Mucosa of rectum (tissue), 2 donors: ENCODE results near the gene ATP9A.
A peak's percentile ranks its signal among the peaks of the same experiment; 100 is the strongest.
"Not testable (repeated sequence)": the region's sequence is repeated elsewhere in the genome, so short reads cannot be mapped to it uniquely, and the experiment has no call there.

Source experiments
- H3K27ac ChIP-seq, 2 donors: one replicate each; pipeline ENCODE4 v1.7.0; 2013; ENCODE audit warnings: inconsistent platforms in 2 of 2, low read depth in 2 of 2, low read length in 2 of 2
- H3K27me3 ChIP-seq, 2 donors: one replicate each; pipeline ENCODE4 v1.7.0; 2013; ENCODE audit warnings: low read length in 2 of 2; ENCODE audit not compliant: control insufficient read depth in 2 of 2, insufficient read depth in 2 of 2
- H3K36me3 ChIP-seq, 2 donors: one replicate each; pipeline ENCODE4 v1.7.0; 2013; ENCODE audit warnings: low read length in 2 of 2; ENCODE audit not compliant: control insufficient read depth in 2 of 2, insufficient read depth in 2 of 2
- H3K4me1 ChIP-seq, 2 donors: one replicate each; pipeline ENCODE4 v1.7.0; 2013; ENCODE audit warnings: low read length in 2 of 2, mild to moderate bottlenecking in 1 of 2; ENCODE audit not compliant: control insufficient read depth in 2 of 2, insufficient read depth in 2 of 2
- H3K4me3 ChIP-seq, 2 donors: one replicate each; pipeline ENCODE4 v1.7.0; 2013; ENCODE audit warnings: low read length in 2 of 2
- H3K9ac ChIP-seq, 2 donors: one replicate each; pipeline ENCODE4 v1.7.0; 2013; ENCODE audit warnings: low read length in 2 of 2, low read depth in 1 of 2, mild to moderate bottlenecking in 1 of 2
- H3K9me3 ChIP-seq, 2 donors: one replicate each; pipeline ENCODE4 v1.7.0; 2013; ENCODE audit warnings: low read length in 2 of 2; ENCODE audit not compliant: control insufficient read depth in 2 of 2
- donor health status: healthy.
- donor health status: Normal muscosa, but diverticular disease.

The ATP9A gene

DNA sequence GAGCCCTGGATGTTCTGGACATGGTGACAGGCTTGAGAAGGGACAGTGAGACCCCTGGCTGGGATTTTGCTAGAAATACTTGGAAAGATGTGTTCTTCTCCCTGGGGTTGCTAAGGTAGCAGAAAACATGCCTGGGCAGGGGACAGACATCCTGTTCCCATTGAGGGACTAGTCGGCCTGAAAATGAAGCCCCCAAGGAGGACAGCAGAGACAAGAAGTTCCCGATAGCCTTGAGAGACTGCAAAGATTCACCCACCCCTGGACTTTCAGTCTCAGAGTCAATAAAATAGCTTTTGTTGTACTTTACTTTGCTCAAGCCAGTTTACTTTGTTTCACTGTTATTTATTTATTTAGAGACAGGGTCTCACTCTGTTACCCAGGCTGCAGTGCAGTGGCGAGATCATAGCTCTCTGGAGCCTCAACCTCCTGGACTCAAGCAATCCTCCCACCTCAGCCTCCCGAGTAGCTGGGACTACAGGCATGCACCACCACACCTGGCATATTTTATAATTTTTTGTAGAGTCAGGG lies 28.4 kb downstream of the ATP9A start:
- Histone ChIP-seq H3K9me3 (no peaks in the 10 kb centered on the region), H3K27me3 (no peaks in the 10 kb centered on the region), H3K36me3 (no peaks in the 10 kb centered on the region), H3K9ac (no peak overlapping the region), H3K4me3 (no peak overlapping the region), H3K4me1 (peaks cover 21 to 41% of the 10 kb centered on the region in 2 donors), H3K27ac (no peak overlapping the region)

DNA sequence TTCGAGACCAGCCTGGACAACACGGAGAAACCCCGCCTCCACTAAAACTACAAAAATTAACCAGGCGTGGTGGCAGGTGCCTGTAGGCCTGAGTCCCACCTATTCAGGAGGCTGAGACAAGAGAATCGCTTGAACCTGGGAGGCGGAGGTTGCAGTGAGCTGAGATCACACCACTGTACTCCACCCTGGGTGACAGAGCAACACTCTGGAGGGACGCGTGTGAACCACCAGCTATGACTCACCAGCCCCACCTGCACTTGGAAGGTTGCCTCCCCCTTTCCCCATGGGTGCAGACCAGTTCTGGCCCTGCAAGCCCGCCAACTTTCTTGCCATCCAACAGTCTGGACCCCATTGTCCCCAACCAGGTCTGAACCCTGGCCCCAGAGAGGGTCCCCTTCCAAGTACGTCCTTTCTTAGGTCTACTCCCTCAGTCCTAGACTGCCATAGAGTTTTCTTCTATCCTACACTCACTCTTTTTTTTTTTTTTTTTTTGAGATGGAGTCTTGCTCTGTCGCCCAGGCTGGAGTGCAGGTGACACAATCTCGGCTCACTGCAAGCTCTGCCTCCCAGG lies 29.2 kb downstream of the ATP9A start:
- H3K4me3 ChIP-seq: no peak overlapping the region
- peaks cover 17 to 38% of the 10 kb centered on the region in 2 donors for H3K4me1 ChIP-seq
- no peaks in the 10 kb centered on the region for H3K27me3 ChIP-seq
- no peaks in the 10 kb centered on the region for H3K36me3 ChIP-seq
- no peaks in the 10 kb centered on the region for H3K9me3 ChIP-seq
- no peak overlapping the region for H3K9ac ChIP-seq
- peak overlapping the region in 1 of 2 donors; percentile 56 for H3K27ac ChIP-seq

DNA sequence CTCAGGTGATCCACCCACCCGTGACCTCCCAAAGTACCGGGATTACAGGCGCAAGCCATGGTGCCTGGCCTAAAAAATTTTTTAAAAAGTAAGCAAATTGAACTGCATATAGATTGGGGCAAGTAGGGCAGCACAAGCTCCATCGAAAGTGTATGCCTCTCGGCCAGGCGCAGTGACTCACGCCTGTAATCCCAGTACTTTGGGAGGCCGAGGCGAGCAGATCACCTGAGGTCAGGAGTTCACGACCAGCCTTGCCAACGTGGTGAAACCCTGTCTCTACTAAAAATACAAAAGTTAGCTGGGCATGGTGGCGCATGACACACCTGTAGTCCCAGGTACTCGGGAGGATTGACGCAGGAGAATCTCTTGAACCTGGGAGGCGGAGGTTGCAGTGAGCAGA lies 29.9 kb downstream of the ATP9A start:
- not testable (repeated sequence) for H3K36me3 ChIP-seq, H3K9ac ChIP-seq, H3K4me3 ChIP-seq, H3K27me3 ChIP-seq, H3K9me3 ChIP-seq
- Histone ChIP-seq H3K27ac (peak overlapping the region in 1 of 2 donors; percentile 56), H3K4me1 (peaks cover 17 to 35% of the 10 kb centered on the region in 2 donors)

DNA sequence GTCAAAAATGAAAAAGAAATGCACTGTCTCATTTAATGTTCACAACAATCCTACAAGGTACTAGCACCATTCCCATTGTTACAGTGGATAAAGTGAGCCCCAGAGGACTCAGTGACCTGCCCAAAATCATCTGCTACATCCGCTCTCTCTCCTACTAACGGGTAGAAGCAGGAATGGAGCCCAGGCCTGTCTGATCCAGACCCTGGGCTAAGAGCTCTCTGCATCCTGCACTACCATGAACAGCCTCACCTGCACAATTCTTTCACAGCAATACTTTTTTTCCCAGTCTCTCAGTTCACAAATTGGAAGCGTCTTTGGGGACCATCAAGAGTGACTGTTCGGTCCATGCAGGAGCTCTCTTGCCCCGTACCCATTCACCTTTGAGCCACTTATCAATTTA lies 31.2 kb downstream of the ATP9A start:
- no peak overlapping the region for H3K9ac ChIP-seq
- H3K4me1 ChIP-seq: peaks cover 12 to 24% of the 10 kb centered on the region in 2 donors
- H3K9me3 ChIP-seq: no peaks in the 10 kb centered on the region
- no peaks in the 10 kb centered on the region for H3K36me3 ChIP-seq
- H3K27me3 ChIP-seq: no peaks in the 10 kb centered on the region
- no peak overlapping the region for H3K4me3 ChIP-seq
- peak overlapping the region in 1 of 2 donors; percentile 67 for H3K27ac ChIP-seq

DNA sequence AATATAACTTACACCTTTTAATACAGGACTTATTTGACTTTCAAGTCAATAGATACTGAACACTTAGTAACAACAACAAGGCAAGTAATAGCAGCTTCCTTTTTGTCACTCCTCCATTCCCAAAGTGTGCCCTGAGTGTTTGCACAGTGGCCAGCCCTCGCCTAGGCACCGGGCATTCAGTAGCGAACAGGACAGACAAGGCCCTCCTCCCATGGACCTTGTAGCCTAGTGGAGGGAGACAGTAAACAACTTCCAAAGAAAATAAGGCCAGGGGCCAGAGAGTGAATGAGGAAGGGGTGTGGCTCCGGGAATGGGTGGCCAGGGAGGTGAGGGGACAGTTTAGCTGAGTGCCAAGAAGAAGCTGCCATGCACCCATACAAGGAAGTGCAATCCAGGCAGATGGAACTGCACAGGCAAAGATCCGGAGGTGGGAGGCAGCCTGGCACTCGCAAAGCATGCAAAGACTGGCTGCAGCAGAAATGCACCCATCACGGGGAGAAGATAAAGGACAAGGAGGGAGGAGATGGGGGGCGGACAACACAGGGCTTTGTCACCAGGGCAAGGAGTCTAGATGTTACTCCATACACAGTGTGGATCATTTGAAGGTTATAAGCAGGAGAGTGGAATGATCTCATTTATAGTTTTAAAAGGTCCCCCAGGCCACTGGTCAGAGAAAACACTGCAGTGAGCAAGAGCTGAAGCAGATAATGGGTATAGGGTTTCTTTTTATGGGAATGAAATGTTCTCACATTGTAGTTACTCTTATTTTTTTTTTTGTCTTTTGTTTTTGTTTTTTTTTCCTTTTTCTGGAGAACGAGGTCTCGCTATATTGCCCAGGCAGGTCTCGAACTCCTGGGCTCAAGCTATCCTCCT lies 32.2 kb downstream of the ATP9A start:
- H3K9ac ChIP-seq: no peak overlapping the region

DNA sequence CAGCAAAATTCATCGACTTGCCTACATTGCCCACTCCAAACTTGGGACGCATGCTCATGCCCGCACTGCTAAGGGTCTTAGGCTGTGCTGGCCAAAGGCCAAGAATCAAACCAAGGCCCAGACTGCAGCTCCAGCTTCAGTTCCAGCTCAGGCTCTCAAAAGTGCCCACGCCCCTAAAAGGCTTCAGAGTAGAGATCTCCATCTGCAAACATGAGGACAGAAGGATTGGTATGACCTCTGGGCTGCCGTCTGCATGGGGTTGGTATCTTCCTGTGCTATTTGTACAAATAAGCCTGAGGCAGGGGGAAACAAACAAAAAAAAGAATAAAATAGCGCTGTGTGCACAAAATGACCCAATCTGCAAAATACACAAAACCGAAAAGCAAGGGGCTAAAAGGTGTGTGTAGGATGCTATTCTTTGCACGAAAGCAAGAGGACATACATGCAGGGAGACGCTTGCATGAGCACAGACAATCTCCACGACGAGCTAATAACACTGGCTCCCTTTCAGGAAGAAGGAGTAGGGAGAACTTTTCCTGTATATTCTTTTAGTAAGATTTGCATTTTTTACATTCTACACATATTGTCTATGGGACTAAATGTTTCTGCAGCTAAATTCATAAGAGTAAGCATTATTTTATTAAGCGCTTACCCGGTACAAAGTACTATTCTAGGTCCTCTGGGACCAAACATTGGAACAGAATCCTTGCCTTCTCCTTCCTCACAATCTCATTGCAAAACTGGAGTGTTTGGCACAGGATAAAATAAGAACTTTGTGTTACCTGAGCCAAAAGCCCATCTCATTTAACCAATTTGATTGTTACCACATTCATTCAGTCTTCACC lies 33.1 kb downstream of the ATP9A start:
- H3K4me1 ChIP-seq: peaks cover 9 to 20% of the 10 kb centered on the region in 2 donors
- H3K9ac ChIP-seq: no peak overlapping the region
- peak overlapping the region; percentile 67 to 72 for H3K27ac ChIP-seq
- H3K36me3 ChIP-seq: no peaks in the 10 kb centered on the region
- H3K9me3 ChIP-seq: no peaks in the 10 kb centered on the region
- no peaks in the 10 kb centered on the region for H3K27me3 ChIP-seq
- H3K4me3 ChIP-seq: peak overlapping the region in 1 of 2 donors; percentile 2

More for the DNA sequence above, 32.2 kb downstream of the ATP9A start:
- Histone ChIP-seq H3K27me3 (no peaks in the 10 kb centered on the region), H3K27ac (peak overlapping the region; percentile 67 to 72), H3K4me3 (peak overlapping the region in 1 of 2 donors; percentile 37), H3K9me3 (no peaks in the 10 kb centered on the region), H3K36me3 (no peaks in the 10 kb centered on the region), H3K4me1 (peaks cover 9 to 20% of the 10 kb centered on the region in 2 donors)

DNA sequence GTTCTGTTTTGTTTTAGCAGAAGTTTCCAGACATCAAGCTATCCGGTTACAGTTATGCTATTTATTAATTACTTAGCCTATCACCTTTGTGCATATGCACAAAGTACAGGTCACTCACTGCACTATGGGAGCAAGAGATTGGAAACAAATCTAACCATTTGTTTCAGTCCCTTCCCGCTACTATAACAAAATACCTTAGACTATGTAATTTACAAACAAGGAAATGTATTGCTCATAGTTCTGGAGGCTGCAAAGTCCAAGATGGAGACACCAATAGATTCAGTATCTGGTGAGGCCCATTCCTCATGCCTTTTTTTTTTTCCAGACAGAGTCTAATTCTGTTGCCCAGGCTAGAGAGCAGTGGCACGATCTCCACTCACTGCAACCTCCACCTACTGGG lies 35.1 kb downstream of the ATP9A start:
- Histone ChIP-seq H3K27me3 (no peaks in the 10 kb centered on the region), H3K4me3 (no peak overlapping the region), H3K9me3 (no peaks in the 10 kb centered on the region), H3K36me3 (peaks cover 0 to 4% of the 10 kb centered on the region in 2 donors), H3K4me1 (peaks cover 9 to 16% of the 10 kb centered on the region in 2 donors), H3K9ac (no peak overlapping the region), H3K27ac (no peak overlapping the region)

DNA sequence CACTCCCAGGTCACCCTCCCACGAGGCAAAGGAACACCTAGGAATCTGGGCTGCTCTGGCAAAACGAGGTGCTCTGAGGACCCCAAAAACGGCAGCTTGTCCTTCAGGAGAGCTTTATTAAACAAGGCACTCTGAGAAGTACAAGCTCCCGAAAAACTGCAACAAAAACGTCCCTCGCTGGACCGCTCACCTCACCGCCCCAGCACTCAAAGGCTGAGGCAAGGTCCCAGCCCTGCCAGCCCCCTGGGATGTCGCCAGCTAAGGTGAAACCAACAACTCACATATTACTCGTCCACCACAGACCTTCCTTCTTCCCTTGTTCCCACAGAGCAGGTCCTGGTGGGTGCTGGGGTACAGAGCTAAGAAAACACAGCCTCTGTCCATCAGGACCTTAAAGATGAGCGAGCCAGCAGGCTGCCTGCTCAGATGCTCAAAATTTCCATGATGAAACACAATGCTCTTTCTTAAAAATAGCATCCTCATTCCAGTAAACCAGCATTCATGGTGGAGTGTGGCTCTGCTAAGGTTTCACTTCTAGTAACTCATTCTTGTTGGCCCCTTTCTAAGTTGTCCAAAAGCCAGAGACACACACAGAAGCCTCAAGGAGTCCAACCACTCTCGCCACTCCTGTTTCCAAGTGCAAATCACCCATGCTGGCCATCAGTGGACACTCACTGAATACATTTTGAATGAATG lies 35.9 kb downstream of the ATP9A start:
- no peaks in the 10 kb centered on the region for H3K9me3 ChIP-seq
- H3K27ac ChIP-seq: peak overlapping the region in 1 of 2 donors; percentile 62
- H3K4me1 ChIP-seq: peaks cover 9 to 16% of the 10 kb centered on the region in 2 donors
- peak overlapping the region in 1 of 2 donors; percentile 19 for H3K9ac ChIP-seq
- H3K4me3 ChIP-seq: peak overlapping the region in 1 of 2 donors; percentile 15
- peaks cover 0 to 4% of the 10 kb centered on the region in 2 donors for H3K36me3 ChIP-seq
- no peaks in the 10 kb centered on the region for H3K27me3 ChIP-seq

DNA sequence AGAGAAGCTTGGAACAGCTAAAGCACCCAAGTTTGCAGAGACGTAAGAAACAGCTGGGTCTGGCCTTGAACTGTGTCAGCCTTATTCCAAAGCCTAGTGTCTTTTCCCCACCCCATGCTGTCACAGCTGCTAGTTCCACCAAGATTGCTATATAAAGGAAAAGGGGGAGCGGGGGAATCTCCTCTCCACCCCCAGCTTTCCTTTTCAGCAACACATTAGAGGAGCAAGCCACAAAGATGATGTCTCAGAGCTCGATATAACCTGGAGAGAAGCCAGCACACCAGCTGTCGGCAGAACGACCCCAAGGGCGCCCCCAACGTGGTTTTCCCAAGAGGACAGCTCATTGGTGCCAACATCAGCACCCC lies 36.5 kb downstream of the ATP9A start:
- peaks cover 9 to 13% of the 10 kb centered on the region in 2 donors for H3K4me1 ChIP-seq
- no peaks in the 10 kb centered on the region for H3K27me3 ChIP-seq
- peak overlapping the region in 1 of 2 donors; percentile 62 for H3K27ac ChIP-seq
- H3K9ac ChIP-seq: peak overlapping the region in 1 of 2 donors; percentile 19
- peaks cover 0 to 4% of the 10 kb centered on the region in 2 donors for H3K36me3 ChIP-seq
- H3K9me3 ChIP-seq: no peaks in the 10 kb centered on the region
- peak overlapping the region in 1 of 2 donors; percentile 15 for H3K4me3 ChIP-seq
